Stimulated activated CD4-positive, alpha-beta T cell treated with anti-CD3 and anti-CD28 coated beads, Interleukin-1b, Interleukin-23, amount 100 ng/mL, for 48 hours (primary cell): Measurements from ENCODE around the gene GABARAP.

Experiments
- DNase-seq: peaks from one replicate; pipeline ENCODE4 v3.0.0-alpha.2; 2020

The GABARAP gene

GRCh38 chr17:7241783-7242716, at the start of gene GABARAP:
GABARAP (minus strand) TSS chr17:7242449; CDS start chr17:7242330, 119 bp downstream.
- DNase-seq: peak; percentile 91

GRCh38 chr17:7290685-7291084, 48.4 kb upstream of the GABARAP start:
- DNase-seq: no peak

- DNase-seq: no peak
Observed at GRCh38 chr17:7290166-7290565, 47.9 kb upstream of the GABARAP start.

DNA sequence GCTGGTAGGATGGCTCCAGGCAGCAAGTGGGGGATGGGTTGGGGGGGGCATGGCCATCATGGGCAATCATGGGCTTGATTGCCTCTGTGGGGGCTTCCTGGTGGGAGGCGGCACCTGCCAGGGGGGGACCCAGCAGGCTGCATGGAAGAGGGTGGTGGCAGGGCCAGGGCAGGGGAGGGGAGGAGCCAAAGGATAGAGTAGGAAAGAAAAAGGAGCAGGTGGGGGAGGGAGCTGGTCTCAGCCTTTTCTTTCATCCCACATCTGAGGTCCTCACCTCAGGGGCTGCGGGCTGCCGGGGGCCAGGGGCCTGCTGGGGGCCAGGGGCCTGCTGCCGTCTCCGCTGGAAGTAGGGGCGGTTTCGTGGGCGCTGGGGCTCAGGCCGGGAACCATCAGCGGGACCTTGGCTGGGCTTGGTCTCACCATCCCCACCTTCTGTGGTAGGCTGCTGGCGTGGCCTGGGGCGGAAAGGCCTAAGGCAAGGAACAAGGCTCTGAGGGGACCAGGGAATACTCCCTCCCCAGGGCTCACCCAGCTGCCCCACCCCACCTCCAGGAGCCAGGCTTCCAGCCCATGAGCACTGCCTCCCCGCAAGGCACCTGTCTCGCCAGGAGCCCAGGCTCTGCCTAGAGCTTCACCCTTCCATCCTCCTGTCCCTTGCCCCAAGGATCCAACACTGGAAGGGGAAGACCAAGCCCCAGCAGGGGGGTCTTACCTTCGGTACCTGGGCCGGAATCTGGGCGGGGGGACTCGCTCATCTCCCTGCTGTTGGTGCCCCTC, 47.2 kb upstream of the GABARAP start:
- no peak for DNase-seq

- no peak for DNase-seq
Observed at GRCh38 chr17:7285679-7286078, 43.4 kb upstream of the GABARAP start.

- no peak for DNase-seq
Observed at GRCh38 chr17:7284911-7285310, 42.7 kb upstream of the GABARAP start.

DNA sequence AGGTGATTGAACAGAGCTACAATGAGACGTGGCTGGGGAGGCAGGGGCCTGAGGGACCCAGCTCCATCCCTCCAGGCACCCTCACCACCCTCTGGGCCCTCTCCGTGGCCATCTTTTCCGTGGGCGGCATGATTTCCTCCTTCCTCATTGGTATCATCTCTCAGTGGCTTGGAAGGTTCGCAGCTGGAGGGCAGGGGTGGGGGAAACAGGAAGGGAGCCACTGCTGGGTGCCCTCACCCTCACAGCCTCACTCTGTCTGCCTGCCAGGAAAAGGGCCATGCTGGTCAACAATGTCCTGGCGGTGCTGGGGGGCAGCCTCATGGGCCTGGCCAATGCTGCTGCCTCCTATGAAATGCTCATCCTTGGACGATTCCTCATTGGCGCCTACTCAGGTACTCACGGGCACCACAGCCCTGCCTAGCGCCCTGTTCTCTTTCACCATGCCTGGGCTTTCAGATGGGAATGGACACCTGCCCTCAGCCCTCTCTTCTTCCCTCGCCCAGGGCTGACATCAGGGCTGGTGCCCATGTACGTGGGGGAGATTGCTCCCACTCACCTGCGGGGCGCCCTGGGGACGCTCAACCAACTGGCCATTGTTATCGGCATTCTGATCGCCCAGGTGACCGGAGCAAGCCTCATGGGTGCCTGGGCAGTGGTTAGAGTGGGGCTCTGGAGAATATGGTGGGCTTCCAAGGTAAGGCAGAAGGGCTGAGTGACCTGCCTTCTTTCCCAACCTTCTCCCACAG, 41.4 kb upstream of the GABARAP start:
- no peak for DNase-seq

DNA sequence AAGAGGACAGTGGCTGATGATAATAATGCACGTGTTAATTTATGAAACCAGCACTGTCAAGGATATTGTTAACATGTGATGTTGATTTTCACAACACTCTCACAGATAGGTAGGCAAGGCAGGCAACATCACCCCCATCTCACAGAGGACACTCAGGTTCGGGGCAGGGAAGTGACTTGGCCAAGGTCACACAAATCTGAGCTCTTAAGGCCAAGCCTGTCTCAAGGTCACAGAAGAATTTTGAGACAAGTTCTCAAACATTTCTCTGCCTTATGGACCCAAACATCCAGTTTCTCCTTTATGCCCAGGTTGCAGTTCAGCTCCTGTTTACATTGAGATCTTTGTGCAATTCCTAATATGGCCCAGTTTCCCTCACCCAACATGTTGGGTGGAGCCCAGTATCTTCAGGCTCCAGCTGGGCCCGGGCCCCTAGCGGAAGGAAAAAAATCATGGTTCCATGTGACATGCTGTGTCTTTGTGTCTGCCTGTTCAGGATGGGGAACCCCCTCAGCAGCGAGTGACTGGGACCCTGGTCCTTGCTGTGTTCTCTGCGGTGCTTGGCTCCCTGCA, 40.6 kb upstream of the GABARAP start:
- DNase-seq: no peak

DNA sequence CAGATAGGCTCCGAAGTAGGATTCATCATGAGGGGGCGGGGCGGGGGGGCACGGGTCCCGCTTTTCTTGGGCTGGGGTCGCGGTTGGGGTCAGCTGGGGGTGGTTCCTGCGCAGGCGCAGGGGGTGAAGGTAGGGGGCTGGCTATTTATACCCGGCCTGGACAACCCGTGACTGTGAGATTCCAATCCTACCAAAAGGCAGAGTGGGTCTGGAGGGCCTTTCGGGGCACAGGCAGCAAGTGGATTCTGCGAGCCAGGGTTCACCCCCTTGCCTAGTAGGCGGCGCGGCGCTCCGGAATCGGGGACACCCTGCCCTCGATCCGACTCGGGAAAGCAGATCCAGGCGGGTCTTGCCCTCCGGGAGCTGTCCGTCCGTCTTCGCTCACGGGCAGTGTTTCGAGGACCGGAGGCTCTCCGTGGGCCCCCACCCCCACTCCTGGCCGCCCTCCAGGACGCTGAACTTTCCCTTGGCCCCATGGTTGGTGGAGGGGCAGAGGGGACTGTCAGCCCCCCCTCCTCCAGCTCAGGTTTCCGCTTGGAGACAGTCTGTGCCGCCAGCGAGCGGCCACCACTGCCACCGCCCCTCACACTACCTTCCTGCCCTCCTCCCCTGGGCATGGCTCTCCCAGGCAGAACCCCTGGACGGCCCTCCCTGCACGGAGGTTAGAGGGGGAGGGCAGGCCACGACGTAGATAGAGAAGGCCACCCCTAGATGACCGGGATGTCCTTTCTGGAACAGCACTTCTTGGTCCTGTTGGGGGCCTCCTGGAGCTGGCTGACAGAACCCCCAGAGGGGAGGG, 39.9 kb upstream of the GABARAP start:
- no peak for DNase-seq

GRCh38 chr17:7281074-7281952, 39.1 kb upstream of the GABARAP start, which contains the start of gene SLC2A4:
SLC2A4 (plus strand) TSS chr17:7281718; CDS start chr17:7281935, 217 bp downstream.
- peak; percentile 92 for DNase-seq

- DNase-seq: peak; percentile 87
Observed at GRCh38 chr17:7280519-7281073, 38.3 kb upstream of the GABARAP start.

GRCh38 chr17:7279448-7279847, 37.2 kb upstream of the GABARAP start:
- DNase-seq: no peak

GRCh38 chr17:7266784-7267183, 24.5 kb upstream of the GABARAP start:
- no peak for DNase-seq

DNA sequence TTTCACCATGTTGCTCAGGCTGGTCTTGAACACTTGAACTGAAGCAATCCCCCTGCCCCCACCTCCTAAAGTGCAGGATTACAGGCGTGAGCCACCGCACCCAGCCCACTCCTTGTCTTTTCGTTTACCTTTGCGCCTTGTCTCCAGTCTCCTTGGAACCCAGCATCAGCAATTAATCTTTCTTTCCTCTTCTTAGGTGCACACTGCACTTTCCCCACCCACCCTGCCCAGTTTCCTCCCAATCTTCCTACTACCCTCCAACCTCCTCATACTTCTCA, 21.5 kb upstream of the GABARAP start:
- DNase-seq: no peak

- DNase-seq: no peak
Observed at GRCh38 chr17:7262935-7263800, 20.9 kb upstream of the GABARAP start.

GRCh38 chr17:7262192-7262934, 20.1 kb upstream of the GABARAP start, which contains the start of gene CLDN7:
CLDN7 (minus strand) TSS chr17:7262478; CDS start chr17:7262043, 435 bp downstream.
- DNase-seq: no peak

- no peak for DNase-seq
Observed at GRCh38 chr17:7261379-7262191, 19.3 kb upstream of the GABARAP start.
